Spleen (tissue), 7 donors: Measurements from ENCODE around the gene UFD1.

Experiments used
- CTCF ChIP-seq, 11 experiments: fragments of 200-600 bp in 7 of 11; fragments of 450-650 bp in 4 of 11; sonication (generic) in 4 of 11; IDR thresholded peaks in 8 of 11; conservative IDR thresholded peaks in 3 of 11; 1 replicate in 7 of 11; 2 replicates in 4 of 11; pipeline versions ENCODE4 v1.4.0 to v1.8.0; 2016 to 2021; ENCODE audit warnings: antibody characterized with exemption in 11 of 11, inconsistent platforms in 4 of 11, mild to moderate bottlenecking in 1 of 11
- POLR2AphosphoS5 ChIP-seq, 3 donors: sonication (generic); formaldehyde crosslinking; IDR thresholded peaks; one replicate each; pipeline ENCODE4 v1.5.1; 2017; ENCODE audit warnings: antibody characterized with exemption in 3 of 3
- donor health status: DM: no; HTN: no; CAD: no; lungs with moderate emphysema.
- donor health status: DM: no; HTN: no; CAD: no.
- donor health status: DM: no; HTN: no; CAD: no.

GRCh38 chr22:19470010-19470409, 9.0 kb downstream of the UFD1 start:
- TF ChIP-seq CTCF (IDR thresholded peaks at IDR 0.05 in 8 of 11, conservative IDR thresholded peaks at IDR 0.05 in 3 of 11) (no peak), POLR2AphosphoS5 (IDR thresholded peaks at IDR 0.05) (peak in 1 of 3 donors; percentile 12)
